ENCODE data around the gene KIRREL1.

KIRREL1 gene

GRCh38 chr1:157992833-157993146, 655 bp upstream of the KIRREL1 start:
- Mint-ChIP-seq H3K4me3 (peak overlapping the region; percentile 27), H3K9me3 (no peaks in the 10 kb centered on the region), H3K27ac (no peak overlapping the region), H3K4me1 (peaks cover 11% of the 10 kb centered on the region), H3K27me3 (peaks cover 23% of the 10 kb centered on the region), H3K36me3 (no peaks in the 10 kb centered on the region)

DNA sequence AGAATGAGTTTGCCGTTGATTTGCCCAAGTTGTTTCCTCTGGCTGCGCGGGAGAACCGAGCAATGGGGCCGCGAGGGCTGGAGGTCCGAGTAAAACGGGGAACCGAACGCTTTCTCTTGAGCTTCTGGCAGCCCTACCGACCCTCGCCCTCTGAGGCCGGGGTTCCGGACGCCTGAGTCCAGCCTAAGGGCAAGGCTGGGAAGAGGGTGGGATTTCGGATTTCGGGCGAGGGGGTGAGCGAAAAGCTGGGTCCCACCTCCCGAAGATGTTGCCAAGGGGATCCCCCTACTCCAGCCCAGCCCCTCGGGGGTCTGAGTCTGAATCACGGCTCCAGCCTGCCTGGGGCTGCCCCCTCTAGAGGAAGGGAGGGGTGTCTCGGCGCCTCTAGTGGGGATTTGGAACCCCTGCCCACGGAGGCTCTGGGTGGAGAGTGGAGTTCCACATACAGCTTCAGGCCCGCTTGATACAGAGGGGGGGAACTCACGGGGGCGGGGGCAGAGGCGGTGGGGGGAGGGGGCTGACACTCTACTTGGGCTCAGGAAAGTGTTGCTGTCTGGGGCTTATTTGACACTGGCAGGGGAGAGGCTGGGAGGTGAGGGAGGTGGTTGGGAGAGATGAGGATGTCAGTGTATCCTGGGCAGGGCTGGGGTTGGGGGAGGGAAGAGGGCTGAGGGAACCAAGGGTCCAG, 617 bp downstream of the KIRREL1 start:
- no peaks in the 10 kb centered on the region for H3K9me3 Mint-ChIP-seq
- peaks cover 11% of the 10 kb centered on the region for H3K4me1 Mint-ChIP-seq
- H3K4me3 Mint-ChIP-seq = peak overlapping the region; percentile 15
- H3K27ac Mint-ChIP-seq = no peak overlapping the region
- peaks cover 22% of the 10 kb centered on the region for H3K27me3 Mint-ChIP-seq
- no peaks in the 10 kb centered on the region for H3K36me3 Mint-ChIP-seq

- Mint-ChIP-seq H3K36me3 (no peaks in the 10 kb centered on the region), H3K27ac (no peak overlapping the region), H3K4me3 (peak overlapping the region; percentile 15), H3K9me3 (no peaks in the 10 kb centered on the region), H3K4me1 (peaks cover 11% of the 10 kb centered on the region), H3K27me3 (peaks cover 20% of the 10 kb centered on the region)
These were observed 1.5 kb downstream of the KIRREL1 start for GRCh38 chr1:157994704-157995582.

DNA sequence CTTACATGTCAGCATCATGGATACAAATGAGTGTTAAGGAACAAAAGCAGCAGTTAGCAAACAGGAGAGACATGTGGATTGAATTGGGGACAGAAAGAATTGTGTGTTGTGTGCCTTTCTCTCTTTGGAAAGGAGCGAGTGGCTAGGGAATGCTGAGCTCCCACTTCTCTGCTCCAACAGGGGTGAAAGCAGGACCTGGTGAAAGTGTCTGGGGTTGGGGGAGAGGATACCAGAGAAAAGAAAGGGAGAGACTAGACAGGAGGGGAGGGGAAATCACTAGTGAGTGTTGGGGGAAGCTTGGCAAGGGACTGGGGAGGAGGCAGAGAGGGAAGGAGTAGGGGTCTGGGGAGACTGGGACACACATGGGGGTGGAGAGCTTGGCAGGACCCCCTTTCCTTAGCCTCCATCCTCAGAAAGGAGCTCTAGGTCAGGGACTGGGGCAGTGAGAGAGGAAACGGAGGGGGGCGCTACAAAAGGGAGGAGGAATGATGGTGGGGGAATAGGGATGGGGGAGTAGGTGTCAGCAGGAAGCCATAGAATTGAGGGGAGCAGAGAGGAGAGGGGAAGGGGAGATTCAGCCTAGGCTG, 2.2 kb downstream of the KIRREL1 start:
- no peak overlapping the region for H3K27ac Mint-ChIP-seq
- no peaks in the 10 kb centered on the region for H3K9me3 Mint-ChIP-seq
- H3K4me1 Mint-ChIP-seq = peaks cover 11% of the 10 kb centered on the region
- H3K27me3 Mint-ChIP-seq = peaks cover 18% of the 10 kb centered on the region
- no peaks in the 10 kb centered on the region for H3K36me3 Mint-ChIP-seq
- no peak overlapping the region for H3K4me3 Mint-ChIP-seq

- Mint-ChIP-seq H3K4me1 (peaks cover 11% of the 10 kb centered on the region), H3K27ac (no peak overlapping the region), H3K4me3 (no peak overlapping the region), H3K36me3 (no peaks in the 10 kb centered on the region), H3K27me3 (peaks cover 17% of the 10 kb centered on the region), H3K9me3 (no peaks in the 10 kb centered on the region)
These were observed 3.0 kb downstream of the KIRREL1 start for GRCh38 chr1:157996433-157996832.

DNA sequence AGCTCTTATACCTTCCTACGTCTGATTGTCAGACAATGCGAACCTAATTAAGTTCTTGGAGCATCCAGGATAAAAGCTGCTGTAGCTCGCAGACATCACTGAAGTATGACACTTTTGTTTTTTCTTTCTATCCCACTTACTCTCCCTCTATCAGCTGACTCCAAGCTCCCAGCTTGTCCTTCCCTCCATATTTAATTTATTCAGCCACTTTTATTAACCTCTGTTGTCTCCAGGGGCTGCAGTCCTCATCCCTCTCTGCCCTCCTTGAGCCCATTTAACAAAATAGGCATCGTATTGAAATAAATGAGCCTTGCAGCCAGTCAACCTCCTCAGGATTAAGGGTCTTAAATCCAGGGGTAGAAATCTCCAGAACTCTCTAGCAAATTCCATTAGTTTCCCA, 7.1 kb downstream of the KIRREL1 start:
- Mint-ChIP-seq H3K4me3 (no peak overlapping the region), H3K27me3 (peaks cover 3% of the 10 kb centered on the region), H3K36me3 (no peaks in the 10 kb centered on the region), H3K4me1 (no peaks in the 10 kb centered on the region), H3K27ac (no peak overlapping the region), H3K9me3 (no peaks in the 10 kb centered on the region)

- Mint-ChIP-seq H3K27ac (no peak overlapping the region), H3K4me1 (no peaks in the 10 kb centered on the region), H3K4me3 (no peak overlapping the region), H3K27me3 (peaks cover 8% of the 10 kb centered on the region), H3K9me3 (no peaks in the 10 kb centered on the region), H3K36me3 (no peaks in the 10 kb centered on the region)
These were observed 8.7 kb downstream of the KIRREL1 start for GRCh38 chr1:158002022-158002630.

GRCh38 chr1:158002631-158003405, 9.4 kb downstream of the KIRREL1 start:
- no peaks in the 10 kb centered on the region for H3K36me3 Mint-ChIP-seq
- no peaks in the 10 kb centered on the region for H3K9me3 Mint-ChIP-seq
- H3K27me3 Mint-ChIP-seq = peaks cover 9% of the 10 kb centered on the region
- no peaks in the 10 kb centered on the region for H3K4me1 Mint-ChIP-seq
- no peak overlapping the region for H3K27ac Mint-ChIP-seq
- H3K4me3 Mint-ChIP-seq = no peak overlapping the region

DNA sequence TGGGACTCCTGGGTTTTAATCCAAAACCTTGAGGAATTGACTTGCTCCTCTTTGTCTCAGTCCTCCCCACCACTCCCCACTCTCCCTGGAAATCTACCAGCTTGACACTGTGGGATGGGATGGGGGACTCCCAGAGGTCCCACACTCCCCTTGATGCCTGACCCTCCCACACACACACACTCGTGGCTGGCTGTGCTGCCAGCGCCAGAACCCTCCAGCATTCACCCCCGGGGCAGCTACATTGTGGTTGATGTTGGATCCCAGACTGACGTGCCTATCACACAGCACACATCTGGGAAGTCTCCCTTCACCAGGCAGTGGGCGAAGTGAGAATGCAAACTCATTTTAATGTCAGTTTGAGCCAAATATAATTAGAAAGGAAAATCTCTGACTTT, 10.0 kb downstream of the KIRREL1 start:
- no peaks in the 10 kb centered on the region for H3K36me3 Mint-ChIP-seq
- H3K27ac Mint-ChIP-seq = no peak overlapping the region
- no peaks in the 10 kb centered on the region for H3K4me1 Mint-ChIP-seq
- H3K9me3 Mint-ChIP-seq = no peaks in the 10 kb centered on the region
- no peak overlapping the region for H3K4me3 Mint-ChIP-seq
- H3K27me3 Mint-ChIP-seq = peaks cover 9% of the 10 kb centered on the region

DNA sequence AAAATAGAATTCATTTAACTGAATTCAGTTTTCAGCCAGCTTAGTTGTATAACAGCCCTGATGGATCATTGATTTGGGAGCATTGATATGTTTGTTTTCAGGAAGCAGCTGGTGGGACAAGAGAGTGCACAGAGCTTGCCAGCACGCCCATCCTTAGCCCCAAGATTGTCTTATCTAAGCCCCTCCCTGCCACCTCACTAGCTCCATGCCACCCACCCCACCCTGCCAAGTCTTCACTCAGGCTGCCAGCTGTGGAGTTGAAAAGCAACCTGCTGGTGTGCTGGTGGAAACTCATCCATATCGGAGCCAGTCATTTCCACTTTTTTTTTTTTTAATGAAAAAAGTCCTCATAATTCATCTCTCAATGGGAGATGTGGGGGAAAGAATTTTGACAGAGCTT, 11.8 kb downstream of the KIRREL1 start:
- no peak overlapping the region for H3K27ac Mint-ChIP-seq
- no peaks in the 10 kb centered on the region for H3K4me1 Mint-ChIP-seq
- peaks cover 9% of the 10 kb centered on the region for H3K27me3 Mint-ChIP-seq
- H3K4me3 Mint-ChIP-seq = no peak overlapping the region
- no peaks in the 10 kb centered on the region for H3K36me3 Mint-ChIP-seq
- no peaks in the 10 kb centered on the region for H3K9me3 Mint-ChIP-seq

- Mint-ChIP-seq H3K27ac (no peak overlapping the region), H3K9me3 (no peaks in the 10 kb centered on the region), H3K4me1 (no peaks in the 10 kb centered on the region), H3K4me3 (no peak overlapping the region), H3K36me3 (no peaks in the 10 kb centered on the region), H3K27me3 (peaks cover 9% of the 10 kb centered on the region)
These were observed 13.7 kb downstream of the KIRREL1 start for GRCh38 chr1:158007180-158007579.

DNA sequence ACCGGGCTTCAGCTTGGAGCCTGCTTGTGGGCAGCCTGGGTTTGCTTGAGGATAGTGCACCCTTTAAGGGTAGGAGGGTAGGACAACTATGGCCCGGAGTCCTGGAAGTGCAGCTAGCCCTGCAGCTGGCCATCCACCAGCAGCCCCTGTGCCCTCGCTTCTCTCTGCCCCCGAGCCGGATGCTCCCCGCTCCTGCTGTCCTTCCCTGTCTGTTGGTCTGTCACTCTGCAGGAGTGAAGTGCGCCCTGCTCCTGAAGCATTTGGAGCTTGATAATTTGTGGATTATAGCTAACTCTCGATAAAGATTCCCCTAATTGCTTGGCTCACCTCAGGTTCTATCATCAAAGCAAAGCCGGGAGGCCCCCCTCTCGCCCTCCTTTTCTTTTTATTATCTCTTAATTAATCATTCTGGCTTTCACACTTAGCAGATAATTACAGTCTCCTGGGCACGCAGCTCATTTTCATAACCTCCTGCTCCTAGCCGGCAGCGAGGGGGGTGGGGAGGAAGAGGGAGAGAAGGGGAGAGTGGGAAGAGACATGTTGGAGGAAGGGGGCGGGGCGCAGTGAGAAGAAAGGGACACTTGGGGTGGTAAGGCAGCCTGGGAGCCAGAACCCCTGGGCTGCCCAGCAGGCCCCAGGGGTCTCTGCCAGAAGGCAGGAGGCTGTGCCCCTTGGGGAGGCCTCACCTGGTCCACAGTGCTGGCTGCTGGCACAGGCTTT, 14.4 kb downstream of the KIRREL1 start:
- Mint-ChIP-seq H3K4me1 (no peaks in the 10 kb centered on the region), H3K27me3 (peaks cover 8% of the 10 kb centered on the region), H3K4me3 (no peak overlapping the region), H3K27ac (no peak overlapping the region), H3K36me3 (no peaks in the 10 kb centered on the region), H3K9me3 (no peaks in the 10 kb centered on the region)

GRCh38 chr1:158008630-158009029, 15.2 kb downstream of the KIRREL1 start:
- H3K27me3 Mint-ChIP-seq = peaks cover 8% of the 10 kb centered on the region
- no peaks in the 10 kb centered on the region for H3K4me1 Mint-ChIP-seq
- H3K27ac Mint-ChIP-seq = no peak overlapping the region
- H3K4me3 Mint-ChIP-seq = no peak overlapping the region
- H3K9me3 Mint-ChIP-seq = no peaks in the 10 kb centered on the region
- H3K36me3 Mint-ChIP-seq = no peaks in the 10 kb centered on the region

DNA sequence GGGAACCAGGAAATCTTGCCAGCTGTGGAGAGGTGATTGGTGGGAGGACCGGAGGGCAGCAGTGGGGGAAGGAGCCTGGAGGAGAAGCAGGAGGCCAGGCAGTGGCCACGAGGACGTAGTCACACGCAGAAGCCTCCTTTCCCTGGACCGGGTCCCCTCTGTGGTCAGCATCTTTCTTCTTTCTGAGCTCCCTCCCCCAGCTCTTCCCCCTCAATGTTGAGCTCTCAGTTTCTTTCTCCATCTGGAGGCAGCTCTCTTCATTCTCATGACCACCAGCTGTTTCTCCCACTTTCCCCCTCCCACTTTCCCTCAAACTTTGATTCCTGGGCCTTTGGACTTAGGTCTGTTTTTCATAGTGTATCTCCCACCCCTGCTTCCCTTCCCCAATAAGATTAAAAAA, 18.3 kb downstream of the KIRREL1 start:
- Mint-ChIP-seq H3K4me3 (no peak overlapping the region), H3K9me3 (no peaks in the 10 kb centered on the region), H3K36me3 (no peaks in the 10 kb centered on the region), H3K27ac (no peak overlapping the region), H3K4me1 (no peaks in the 10 kb centered on the region), H3K27me3 (peaks cover 11% of the 10 kb centered on the region)
